Measurements from ENCODE around the gene HEMK1. TPM values are rescaled to one million over a fixed set of nuclear protein-coding genes. Genes with fewer than 3 reads are reported as not detected.

Gene HEMK1
- total RNA-seq, 1 experiment from 2014 or later, result 20.9 TPM

- DNase-seq (ENCODE audit: low spot score), result no peak
- TF ChIP-seq MYBL2 (CRISPR knock-in tag; IDR thresholded peaks at IDR 0.05), result no peak
- TF ChIP-seq FOXK1 (CRISPR knock-in tag; IDR thresholded peaks at IDR 0.05), result no peak
- TF ChIP-seq FOXJ3 (CRISPR knock-in tag; IDR thresholded peaks at IDR 0.05; ENCODE audit: borderline replicate concordance), result no peak
- TF ChIP-seq HMGXB4 (CRISPR knock-in tag; IDR thresholded peaks at IDR 0.05), result no peak
- no peak for TF ChIP-seq ZNF121 (CRISPR knock-in tag; IDR thresholded peaks at IDR 0.05)
- no peak for TF ChIP-seq RELA (CRISPR knock-in tag; IDR thresholded peaks at IDR 0.05; ENCODE audit: borderline replicate concordance)
- no peak for TF ChIP-seq ATF1 (CRISPR knock-in tag; IDR thresholded peaks at IDR 0.05)
- H3K4me3 Mint-ChIP-seq, result no peak overlapping the region
- no peak overlapping the region for H3K27ac Mint-ChIP-seq
- CTCF ChIA-PET, result interaction anchor here (1.0 to 8.6 kb wide), 3 partner anchors 15 to 20 kb away, joined by 3 to 110 read pairs (median 8); partner anchors contain the start of gene MAPKAPK3
- peaks cover 26% of the 10 kb centered on the region for H3K4me1 Mint-ChIP-seq
- no peak for ATAC-seq
- POLR2A ChIA-PET, result no interaction called here
- no peaks in the 10 kb centered on the region for H3K27me3 Mint-ChIP-seq (ENCODE audit: low read depth)
- no peaks in the 10 kb centered on the region for H3K9me3 Mint-ChIP-seq
- no peaks in the 10 kb centered on the region for H3K36me3 Mint-ChIP-seq
Measured at GRCh38 chr3:50632450-50632849, 63.1 kb downstream of the HEMK1 start.

GRCh38 chr3:50633230-50633790 lies 64.0 kb downstream of the HEMK1 start:
- Mint-ChIP-seq H3K4me1 (peaks cover 24% of the 10 kb centered on the region), H3K27me3 (ENCODE audit: low read depth) (no peaks in the 10 kb centered on the region), H3K27ac (no peak overlapping the region), H3K4me3 (no peak overlapping the region), H3K9me3 (no peaks in the 10 kb centered on the region), H3K36me3 (no peaks in the 10 kb centered on the region)
- POLR2A ChIA-PET, result no interaction called here
- DNase-seq (ENCODE audit: low spot score) (no peak), ATAC-seq (no peak)
- CTCF ChIA-PET, result interaction anchor here (1.0 to 8.6 kb wide), 3 partner anchors 16 to 19 kb away, joined by 3 to 110 read pairs (median 8); partner anchors contain the start of gene MAPKAPK3
- no peak for TF ChIP-seq GABPB1 (CRISPR knock-in tag; IDR thresholded peaks at IDR 0.05)
- TF ChIP-seq ZBTB21 (CRISPR knock-in tag; IDR thresholded peaks at IDR 0.05; ENCODE audit: borderline replicate concordance), result no peak
- TF ChIP-seq AR (CRISPR knock-in tag; IDR thresholded peaks at IDR 0.05), result no peak
- no peak for TF ChIP-seq ZNF281 (CRISPR knock-in tag; IDR thresholded peaks at IDR 0.05)
- no peak for TF ChIP-seq ZNF317 (CRISPR knock-in tag; IDR thresholded peaks at IDR 0.05; ENCODE audit: borderline replicate concordance, low read depth)
- TF ChIP-seq ZNF219 (CRISPR knock-in tag; IDR thresholded peaks at IDR 0.05; ENCODE audit: borderline replicate concordance), result no peak
- TF ChIP-seq GRHL2 (CRISPR knock-in tag; IDR thresholded peaks at IDR 0.05; ENCODE audit: insufficient replicate concordance, severe bottlenecking), result no peak
- no peak for TF ChIP-seq CBFB (CRISPR knock-in tag; IDR thresholded peaks at IDR 0.05; ENCODE audit: low read depth)
- TF ChIP-seq EMX1 (CRISPR knock-in tag; IDR thresholded peaks at IDR 0.05), result no peak
- TF ChIP-seq E2F4 (CRISPR knock-in tag; IDR thresholded peaks at IDR 0.05; ENCODE audit: borderline replicate concordance, low read depth), result no peak
- TF ChIP-seq JAZF1 (CRISPR knock-in tag; IDR thresholded peaks at IDR 0.05), result no peak
- TF ChIP-seq PRDM15 (CRISPR knock-in tag; IDR thresholded peaks at IDR 0.05), result no peak
- no peak for TF ChIP-seq ZNF416 (CRISPR knock-in tag; IDR thresholded peaks at IDR 0.05)
- no peak for TF ChIP-seq TP53 (CRISPR knock-in tag; IDR thresholded peaks at IDR 0.05)
- no peak for TF ChIP-seq CTCF (IDR thresholded peaks at IDR 0.05)
